GM06990 (cell line): ENCODE measurements around the gene KLHL10.
"Not testable (repeated sequence)": the region's sequence is repeated elsewhere in the genome, so short reads cannot be mapped to it uniquely, and the experiment has no call there.

Source experiments
- DNase-seq: peaks from one replicate; pipeline ENCODE4 v3.0.0-alpha.2; 2011; ENCODE audit not compliant: insufficient read length; ENCODE audit errors: extremely low read depth
- H3K27me3 ChIP-seq: replicated peaks from 2 replicates; pipeline ENCODE4 v1.6.0; 2011; ENCODE audit warnings: low read length; ENCODE audit not compliant: control insufficient read depth, insufficient read depth
- H3K36me3 ChIP-seq: 2 replicates; pipeline ENCODE4 v1.5.1; 2011; ENCODE audit warnings: low read length; ENCODE audit not compliant: control insufficient read depth, insufficient read depth
- H3K4me3 ChIP-seq: replicated peaks from 2 replicates; pipeline ENCODE4 v1.5.1; 2011; ENCODE audit warnings: low read depth, mild to moderate bottlenecking, control low read depth, low read length
- TF ChIP-seq, protein P1 (sequence below): IDR thresholded peaks from 2 replicates; pipeline ENCODE4 v1.5.1; 2011; ENCODE audit warnings: low read length, control low read depth, mild to moderate bottlenecking, inconsistent platforms; ENCODE audit not compliant: insufficient read depth, poor library complexity, severe bottlenecking

KLHL10 gene

DNA sequence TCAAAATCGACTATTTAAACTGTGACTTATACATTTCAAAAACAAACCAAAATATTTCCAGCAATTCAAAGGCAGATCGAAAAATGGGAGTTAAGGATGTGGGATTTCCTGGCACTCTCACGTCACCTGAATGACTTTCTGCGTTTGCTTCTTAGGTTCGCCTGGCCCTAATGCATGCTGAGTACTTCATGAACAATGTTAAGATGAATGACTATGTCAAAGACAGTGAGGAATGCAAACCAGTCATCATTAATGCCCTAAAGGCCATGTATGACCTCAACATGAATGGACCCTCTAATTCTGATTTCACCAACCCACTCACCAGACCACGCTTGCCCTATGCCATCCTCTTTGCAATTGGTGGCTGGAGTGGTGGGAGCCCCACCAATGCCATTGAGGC, 7.3 kb downstream of the KLHL10 start:
- Histone ChIP-seq H3K36me3 (no peaks in the 10 kb centered on the region), H3K4me3 (no peak overlapping the region), H3K27me3 (no peaks in the 10 kb centered on the region)
- TF ChIP-seq, protein P1, sequence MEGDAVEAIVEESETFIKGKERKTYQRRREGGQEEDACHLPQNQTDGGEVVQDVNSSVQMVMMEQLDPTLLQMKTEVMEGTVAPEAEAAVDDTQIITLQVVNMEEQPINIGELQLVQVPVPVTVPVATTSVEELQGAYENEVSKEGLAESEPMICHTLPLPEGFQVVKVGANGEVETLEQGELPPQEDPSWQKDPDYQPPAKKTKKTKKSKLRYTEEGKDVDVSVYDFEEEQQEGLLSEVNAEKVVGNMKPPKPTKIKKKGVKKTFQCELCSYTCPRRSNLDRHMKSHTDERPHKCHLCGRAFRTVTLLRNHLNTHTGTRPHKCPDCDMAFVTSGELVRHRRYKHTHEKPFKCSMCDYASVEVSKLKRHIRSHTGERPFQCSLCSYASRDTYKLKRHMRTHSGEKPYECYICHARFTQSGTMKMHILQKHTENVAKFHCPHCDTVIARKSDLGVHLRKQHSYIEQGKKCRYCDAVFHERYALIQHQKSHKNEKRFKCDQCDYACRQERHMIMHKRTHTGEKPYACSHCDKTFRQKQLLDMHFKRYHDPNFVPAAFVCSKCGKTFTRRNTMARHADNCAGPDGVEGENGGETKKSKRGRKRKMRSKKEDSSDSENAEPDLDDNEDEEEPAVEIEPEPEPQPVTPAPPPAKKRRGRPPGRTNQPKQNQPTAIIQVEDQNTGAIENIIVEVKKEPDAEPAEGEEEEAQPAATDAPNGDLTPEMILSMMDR: no peak
- DNase-seq: no peak

DNA sequence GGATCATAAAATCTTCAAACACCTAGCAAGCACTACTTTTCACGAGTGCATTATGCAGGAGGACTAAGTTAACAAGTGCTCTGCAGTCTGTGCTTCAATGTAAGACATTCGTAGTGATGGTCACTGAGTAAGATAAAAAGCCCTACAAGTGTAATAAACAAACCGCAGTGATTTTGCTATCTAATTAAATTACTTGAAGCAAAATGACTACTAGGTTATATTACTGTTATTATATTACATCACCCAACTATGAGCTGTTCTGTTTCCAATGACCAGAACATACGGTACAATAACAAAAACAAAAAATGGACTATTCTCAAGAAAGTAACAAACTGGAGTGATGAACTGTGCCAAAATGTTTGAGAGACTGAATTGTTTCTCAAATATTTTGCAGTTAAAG, 11.2 kb downstream of the KLHL10 start:
- Histone ChIP-seq H3K36me3 (peaks cover 3% of the 10 kb centered on the region), H3K4me3 (no peak overlapping the region), H3K27me3 (no peaks in the 10 kb centered on the region)
- DNase-seq: no peak
- TF ChIP-seq, protein P1: no peak

DNA sequence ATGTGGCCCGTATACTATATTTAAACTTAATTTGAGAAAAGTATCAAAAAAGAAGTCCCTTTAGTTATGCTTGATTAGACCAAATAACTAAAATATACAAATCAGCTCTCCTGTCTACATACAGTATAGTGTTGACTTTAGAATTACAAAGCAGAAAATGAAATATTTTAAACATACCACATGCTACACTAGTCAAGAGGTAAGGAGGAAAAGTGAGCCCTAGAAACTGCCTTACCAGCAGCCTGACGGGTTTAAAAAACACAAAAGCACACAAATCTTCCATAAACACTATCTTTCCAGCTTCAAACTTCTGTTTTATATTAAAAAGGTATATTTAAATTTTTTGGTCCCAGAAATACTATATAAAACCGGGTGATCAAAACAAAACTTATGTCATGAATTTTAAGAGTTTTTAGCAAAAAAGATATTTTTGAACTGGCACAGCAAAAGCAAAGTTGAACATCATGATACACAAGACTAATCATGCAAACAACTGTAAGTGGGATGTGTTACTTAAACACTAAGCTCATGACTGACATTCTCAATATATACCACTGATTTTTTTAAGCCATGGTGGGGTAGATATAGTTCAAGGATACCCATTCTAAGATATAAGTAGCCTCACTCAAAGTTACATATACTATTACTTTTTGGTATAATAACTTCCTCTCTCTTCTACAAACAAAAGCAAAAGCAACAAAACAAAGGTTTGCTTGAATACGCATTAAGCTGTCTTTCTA, 11.8 kb downstream of the KLHL10 start:
- H3K4me3 ChIP-seq: no peak overlapping the region
- peaks cover 3% of the 10 kb centered on the region for H3K36me3 ChIP-seq
- no peak for DNase-seq
- TF ChIP-seq, protein P1: no peak
- no peaks in the 10 kb centered on the region for H3K27me3 ChIP-seq

DNA sequence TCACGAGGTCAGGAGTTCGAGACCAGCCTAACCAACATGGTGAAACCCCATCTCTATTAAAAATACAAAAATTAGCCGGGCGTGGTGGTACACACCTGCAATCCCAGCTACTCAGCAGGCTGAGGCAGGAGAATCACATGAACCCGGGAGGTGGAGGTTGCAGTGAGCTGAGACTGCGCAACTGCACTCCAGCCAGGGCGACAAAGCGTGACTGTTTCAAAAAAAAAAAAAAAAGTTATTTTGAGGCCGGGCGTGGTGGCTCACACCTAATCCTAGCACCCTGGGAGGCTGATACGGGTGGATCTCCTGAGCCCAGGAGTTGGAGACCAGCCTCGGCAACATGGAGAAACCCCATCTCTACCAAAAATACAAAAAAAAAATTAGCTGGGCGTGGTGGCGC, 13.8 kb downstream of the KLHL10 start:
- H3K4me3 ChIP-seq, H3K27me3 ChIP-seq, DNase-seq, H3K36me3 ChIP-seq: not testable (repeated sequence)

DNA sequence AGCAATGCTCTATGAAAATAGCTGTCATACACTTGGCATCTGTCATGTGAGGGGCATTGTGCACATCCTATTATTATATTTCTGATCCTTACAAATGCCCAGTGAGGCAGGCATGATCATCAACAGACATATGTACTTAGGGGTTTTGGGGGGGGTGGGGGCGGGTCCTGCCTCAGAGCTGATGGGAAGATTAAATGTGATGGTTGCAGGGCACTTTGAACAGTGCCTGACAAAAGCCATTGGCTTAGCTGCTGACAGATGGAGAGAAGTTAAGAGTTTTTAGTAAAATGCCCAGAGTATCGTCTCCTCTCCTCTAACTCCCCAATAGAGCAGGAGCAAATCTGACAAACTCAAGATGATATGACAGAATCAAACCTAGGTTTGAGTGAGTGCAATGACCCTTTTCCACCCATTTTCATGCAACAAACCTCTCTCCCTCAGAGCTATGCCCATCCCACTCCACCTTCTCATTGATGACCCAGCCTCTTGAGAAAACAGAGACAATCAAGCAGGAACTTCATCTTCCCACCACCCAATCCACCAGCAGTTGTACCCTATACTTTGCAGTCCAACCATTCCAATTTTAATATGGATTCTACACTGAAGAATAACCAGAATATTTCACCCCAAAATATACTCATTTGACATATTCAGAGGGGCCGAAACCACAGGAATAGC, 22.8 kb downstream of the KLHL10 start:
- TF ChIP-seq, protein P1: no peak
- DNase-seq: no peak
- Histone ChIP-seq H3K4me3 (no peak overlapping the region), H3K27me3 (no peaks in the 10 kb centered on the region), H3K36me3 (no peaks in the 10 kb centered on the region; the same call in 1 of the 2 replicates)

DNA sequence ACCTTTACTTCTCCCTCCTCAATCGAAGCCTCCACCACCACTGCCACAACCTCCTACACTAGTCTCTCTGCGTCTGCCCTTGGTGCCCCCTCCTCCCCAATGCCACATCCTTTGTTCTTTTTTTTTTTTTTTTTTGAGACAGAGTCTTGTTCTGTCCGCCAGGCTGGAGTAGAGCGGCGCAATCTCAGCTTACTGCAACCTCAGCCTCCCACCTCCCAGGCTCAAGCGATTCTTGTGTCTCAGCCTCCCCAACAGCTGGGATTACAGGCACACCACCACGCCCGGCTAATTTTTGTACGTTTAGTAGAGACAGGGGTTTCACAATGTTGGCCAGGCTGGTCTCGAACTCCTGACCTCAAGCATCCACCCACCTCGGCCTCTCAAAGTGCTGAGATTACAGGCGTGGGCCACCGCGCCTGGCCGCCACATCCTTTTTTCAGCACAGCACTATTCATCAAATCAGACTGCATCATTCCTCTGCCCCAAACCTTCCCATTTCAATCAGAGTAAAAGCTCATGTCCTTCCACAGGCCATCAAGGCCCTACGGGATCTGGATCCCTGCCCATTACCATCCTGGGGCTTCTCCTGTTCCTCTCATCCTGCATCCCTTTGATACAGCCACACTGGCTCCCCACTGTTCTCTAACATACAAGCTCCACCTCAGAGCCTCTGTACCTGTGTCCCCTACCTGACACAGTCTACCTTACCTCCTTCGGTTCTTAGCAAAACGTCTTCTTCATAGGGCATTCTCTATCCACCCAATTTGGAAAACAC, 25.6 kb downstream of the KLHL10 start:
- DNase-seq: no peak
- H3K4me3 ChIP-seq: peak overlapping the region; percentile 98; the same call in 1 of the 2 replicates
- H3K27me3 ChIP-seq: no peaks in the 10 kb centered on the region
- no peaks in the 10 kb centered on the region; the same call in 1 of the 2 replicates for H3K36me3 ChIP-seq
- TF ChIP-seq, protein P1: no peak
